GM12891 (cell line): ENCODE measurements around the gene MATN4.

Source experiments
- PAX5 ChIP-seq: IDR thresholded peaks from 2 replicates; pipeline ENCODE4 v1.6.1; 2011; ENCODE audit warnings: low read length, moderate library complexity, mild to moderate bottlenecking; ENCODE audit not compliant: insufficient read depth, severe bottlenecking
- POLR2A ChIP-seq: IDR thresholded peaks from 2 replicates; pipeline ENCODE4 v1.6.1; 2011; ENCODE audit warnings: low read depth, low read length, control low read depth
- POLR2AphosphoS5 ChIP-seq: IDR thresholded peaks from 2 replicates; pipeline ENCODE4 v1.6.1; 2011; ENCODE audit warnings: low read depth, low read length, control low read depth
- POU2F2 ChIP-seq: IDR thresholded peaks from 2 replicates; pipeline ENCODE4 v1.6.1; 2011; ENCODE audit warnings: low read depth, mild to moderate bottlenecking, control low read depth, low read length, moderate library complexity
- TAF1 ChIP-seq: IDR thresholded peaks from 2 replicates; pipeline ENCODE4 v1.6.1; 2011; ENCODE audit warnings: low read depth, low read length, control low read depth

- TF ChIP-seq POLR2A (no peak), TAF1 (no peak), POLR2AphosphoS5 (no peak), PAX5 (no peak), POU2F2 (no peak)
These were observed 20.4 kb upstream of the MATN4 start for GRCh38 chr20:45328451-45328850.
